NCI-H510A treated with DMSO at 0.1 percent for 48 hours (cell line): ENCODE measurements around the gene KLF8.
"Not testable (repeated sequence)": the region's sequence is repeated elsewhere in the genome, so short reads cannot be mapped to it uniquely, and the experiment has no call there.

Experiments
- DNase-seq: peaks from one replicate; lab custom pipeline; 2025; lab: John Stamatoyannopoulos, UW

The KLF8 gene

GRCh38 chrX:56232221-56233082 lies at the start of gene KLF8:
Gene KLF8, plus strand, starts transcription at chrX:56232356. Its CDS starts 979 bp downstream, at chrX:56233335.
- no peak for DNase-seq

GRCh38 chrX:56206945-56207344 lies 25.2 kb upstream of the KLF8 start:
- DNase-seq, result not testable (repeated sequence)

- no peak for DNase-seq
Observed at GRCh38 chrX:56211701-56212100, 20.5 kb upstream of the KLF8 start.

GRCh38 chrX:56216332-56216731 lies 15.8 kb upstream of the KLF8 start:
- DNase-seq, result no peak

GRCh38 chrX:56219700-56220099 lies 12.5 kb upstream of the KLF8 start:
- DNase-seq, result no peak

GRCh38 chrX:56221101-56221500 lies 11.1 kb upstream of the KLF8 start:
- no peak for DNase-seq

GRCh38 chrX:56222473-56223000 lies 9.6 kb upstream of the KLF8 start:
- no peak for DNase-seq

GRCh38 chrX:56226980-56227379 lies 5.2 kb upstream of the KLF8 start:
- DNase-seq, result no peak

- no peak for DNase-seq
Observed at GRCh38 chrX:56228914-56229313, 3.2 kb upstream of the KLF8 start.

GRCh38 chrX:56231537-56232090 lies 542 bp upstream of the KLF8 start:
- no peak for DNase-seq

GRCh38 chrX:56233100-56233499 lies 944 bp downstream of the KLF8 start:
- no peak for DNase-seq

- DNase-seq, result no peak
Observed at GRCh38 chrX:56233682-56234081, 1.5 kb downstream of the KLF8 start.

- peak; percentile 31 for DNase-seq
Observed at GRCh38 chrX:56248492-56248891, 16.3 kb downstream of the KLF8 start.

- DNase-seq, result no peak
Observed at GRCh38 chrX:56253832-56254703, 21.9 kb downstream of the KLF8 start.

- no peak for DNase-seq
Observed at GRCh38 chrX:56268888-56269287, 36.7 kb downstream of the KLF8 start.

- DNase-seq, result no peak
Observed at GRCh38 chrX:56278692-56279091, 46.5 kb downstream of the KLF8 start.

GRCh38 chrX:56279863-56280262 lies 47.7 kb downstream of the KLF8 start:
- DNase-seq, result no peak

- DNase-seq, result no peak
Observed at GRCh38 chrX:56281789-56282188, 49.6 kb downstream of the KLF8 start.

- DNase-seq, result no peak
Observed at GRCh38 chrX:56284269-56284668, 52.1 kb downstream of the KLF8 start.

- DNase-seq, result no peak
Observed at GRCh38 chrX:56288608-56289007, 56.5 kb downstream of the KLF8 start.

- no peak for DNase-seq
Observed at GRCh38 chrX:56289449-56289848, 57.3 kb downstream of the KLF8 start.

- DNase-seq, result no peak
Observed at GRCh38 chrX:56308726-56309125, 76.6 kb downstream of the KLF8 start.
